Adrenal gland (tissue), 12 donors: ENCODE measurements around the gene LRP1. TPM values are rescaled to one million over a fixed set of nuclear protein-coding genes. Genes with fewer than 3 reads are reported as not detected.

Experiments used
- DNase-seq, 7 donors: peaks; one replicate each; pipeline ENCODE4 v3.0.0-alpha.2; 2019 to 2020
- H3K27ac ChIP-seq, 5 donors: fragments of 200-600 bp; sonication (generic) in 4 of 5; 1 replicate in 3 of 5; 2 replicates in 2 of 5; pipeline versions ENCODE4 v1.5.1 to v1.8.0; 2016 to 2020; ENCODE audit warnings: mild to moderate bottlenecking in 1 of 5
- H3K27me3 ChIP-seq: fragments of 200-600 bp; 2 replicates; pipeline ENCODE4 v1.8.0; 2021
- H3K36me3 ChIP-seq, 2 donors: fragments of 200-600 bp; replicated peaks in 1 of 2; 1 replicate in 1 of 2; 2 replicates in 1 of 2; pipeline versions ENCODE4 v1.5.1 to v1.8.0; 2018 to 2022
- H3K4me1 ChIP-seq, 2 donors: fragments of 200-600 bp; replicated peaks in 1 of 2; 1 replicate in 1 of 2; 2 replicates in 1 of 2; pipeline versions ENCODE4 v1.5.1 to v1.8.0; 2018 to 2021
- H3K4me3 ChIP-seq, 4 donors: fragments of 200-600 bp; sonication (generic) in 3 of 4; one replicate each; pipeline ENCODE4 v1.5.1; 2016 to 2018
- H3K9me3 ChIP-seq, 3 donors: fragments of 200-600 bp; sonication (generic) in 1 of 3; replicated peaks in 1 of 3; 1 replicate in 2 of 3; 2 replicates in 1 of 3; pipeline versions ENCODE4 v1.5.1 to v1.8.0; 2016 to 2021
- POLR2A ChIP-seq, 2 donors: fragments of 450-650 bp; IDR thresholded peaks; one replicate each; pipeline ENCODE4 v1.6.1; 2017; ENCODE audit warnings: antibody characterized with exemption in 2 of 2, mild to moderate bottlenecking in 2 of 2, moderate library complexity in 1 of 2
- WGBS, 4 donors: extraction: QIAGEN DNeasy Blood & Tissue Kit in 2 of 4; methylation state at CpG; one replicate each; pipeline versions ENCODE4 v1.1.5 to v1.1.7; 2013 to 2017; 5-methylcytosine and 5-hydroxymethylcytosine counted together
- intact Hi-C, 2 donors: fragments of 100-400 bp; cut with DNase I; formaldehyde crosslinking; loops; one replicate each; pipeline versions ENCODE4 v1.14.1 to v1.15.0; 2022 to 2023
- polyA plus RNA-seq, 3 donors: library from polyadenylated mRNA; stranded (reverse); fragments of 200-250 nt in 2 of 3; fragments of 350-450 nt in 1 of 3; fragmentation: Illumina TruSeq in 1 of 3; extraction: RNeasy Lipid Tissue Mini Kit (QIAGEN cat#74804) in 1 of 3; gene quantifications; one replicate each; pipeline ENCODE4 v1.2.3, GENCODE V29; 2013 to 2014
- total RNA-seq, 9 donors: library from RNA; depleted of rRNA in 4 of 9; stranded (reverse); fragments of >200 nt in 4 of 9; fragments of 120-200 nt in 1 of 9; fragmentation: NEBNext Ultra II Directional in 1 of 9; extraction: Animal tissue kit (Norgen Biotek cat#: 25700) in 1 of 9; gene quantifications; one replicate each; pipeline versions ENCODE4 v1.1.0 to v1.2.4, GENCODE V29; 2013 to 2023
- TF ChIP-seq, protein P1 (sequence below), 6 experiments: fragments of 450-650 bp in 4 of 6; fragments of 200-600 bp in 2 of 6; sonication (generic) in 1 of 6; IDR thresholded peaks; 1 replicate in 5 of 6; 2 replicates in 1 of 6; pipeline versions ENCODE4 v1.5.1 to v1.8.0; 2016 to 2021; ENCODE audit warnings: antibody characterized with exemption in 6 of 6, mild to moderate bottlenecking in 2 of 6, moderate library complexity in 1 of 6
- donor health status: healthy with polysubstance abuse.
- donor health status: Bipolar disorder and iron deficiency.
- donor health status: DM: yes; HTN: yes; CAD: no.
- donor health status: DM: no; HTN: no; CAD: no.
- donor health status: DM: no; HTN: no; CAD: no.
- donor health status: DM: yes; HTN: yes; CAD: no.

LRP1 gene
- total and polyA plus RNA-seq, 12 donors, result 18.4 to 307 (median 138) TPM

- WGBS, 4 donors, result 88 to 100% (median 93%) methylated on average over 1 to 16 of the region's 16 CpGs
- Histone ChIP-seq H3K36me3 (peaks cover 0 to 99% of the 10 kb centered on the region in 2 donors), H3K27ac (no peak overlapping the region), H3K27me3 (no peaks in the 10 kb centered on the region), H3K9me3 (no peaks in the 10 kb centered on the region), H3K4me1 (no peaks in the 10 kb centered on the region), H3K4me3 (no peak overlapping the region)
- no peak for TF ChIP-seq POLR2A (IDR thresholded peaks at IDR 0.05)
- TF ChIP-seq, protein P1, sequence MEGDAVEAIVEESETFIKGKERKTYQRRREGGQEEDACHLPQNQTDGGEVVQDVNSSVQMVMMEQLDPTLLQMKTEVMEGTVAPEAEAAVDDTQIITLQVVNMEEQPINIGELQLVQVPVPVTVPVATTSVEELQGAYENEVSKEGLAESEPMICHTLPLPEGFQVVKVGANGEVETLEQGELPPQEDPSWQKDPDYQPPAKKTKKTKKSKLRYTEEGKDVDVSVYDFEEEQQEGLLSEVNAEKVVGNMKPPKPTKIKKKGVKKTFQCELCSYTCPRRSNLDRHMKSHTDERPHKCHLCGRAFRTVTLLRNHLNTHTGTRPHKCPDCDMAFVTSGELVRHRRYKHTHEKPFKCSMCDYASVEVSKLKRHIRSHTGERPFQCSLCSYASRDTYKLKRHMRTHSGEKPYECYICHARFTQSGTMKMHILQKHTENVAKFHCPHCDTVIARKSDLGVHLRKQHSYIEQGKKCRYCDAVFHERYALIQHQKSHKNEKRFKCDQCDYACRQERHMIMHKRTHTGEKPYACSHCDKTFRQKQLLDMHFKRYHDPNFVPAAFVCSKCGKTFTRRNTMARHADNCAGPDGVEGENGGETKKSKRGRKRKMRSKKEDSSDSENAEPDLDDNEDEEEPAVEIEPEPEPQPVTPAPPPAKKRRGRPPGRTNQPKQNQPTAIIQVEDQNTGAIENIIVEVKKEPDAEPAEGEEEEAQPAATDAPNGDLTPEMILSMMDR (IDR thresholded peaks at IDR 0.05), result no peak
- intact Hi-C loops, result no loop called here
- DNase-seq, result no peak
Measured at GRCh38 chr12:57201631-57202030, 73.3 kb downstream of the LRP1 start.

DNA sequence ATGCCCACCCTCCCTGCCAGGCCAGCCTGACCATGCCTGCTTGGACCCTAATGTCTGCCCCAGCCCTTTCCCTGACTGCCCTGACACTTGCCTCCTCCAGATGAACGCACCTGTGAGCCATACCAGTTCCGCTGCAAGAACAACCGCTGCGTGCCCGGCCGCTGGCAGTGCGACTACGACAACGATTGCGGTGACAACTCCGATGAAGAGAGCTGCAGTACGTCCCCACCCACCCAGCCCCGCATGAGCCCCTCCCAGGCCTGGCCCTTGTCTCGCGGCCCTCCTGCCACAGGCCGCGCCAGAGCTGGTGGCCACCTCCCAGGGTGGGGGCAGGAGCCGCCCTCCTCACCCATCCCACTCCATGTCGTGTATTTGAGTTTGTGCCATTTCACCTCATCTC lies 74.0 kb downstream of the LRP1 start:
- Histone ChIP-seq H3K4me1 (no peaks in the 10 kb centered on the region), H3K9me3 (no peaks in the 10 kb centered on the region), H3K4me3 (no peak overlapping the region), H3K27ac (no peak overlapping the region), H3K27me3 (no peaks in the 10 kb centered on the region), H3K36me3 (peaks cover 0 to 96% of the 10 kb centered on the region in 2 donors)
- DNase-seq, result no peak
- TF ChIP-seq POLR2A (IDR thresholded peaks at IDR 0.05), result no peak
- TF ChIP-seq, protein P1 (IDR thresholded peaks at IDR 0.05), result no peak
- intact Hi-C loops, result no loop called here
- WGBS, 4 donors, result 92 to 94% (median 94%) methylated on average over 16 to 19 of the region's 19 CpGs

DNA sequence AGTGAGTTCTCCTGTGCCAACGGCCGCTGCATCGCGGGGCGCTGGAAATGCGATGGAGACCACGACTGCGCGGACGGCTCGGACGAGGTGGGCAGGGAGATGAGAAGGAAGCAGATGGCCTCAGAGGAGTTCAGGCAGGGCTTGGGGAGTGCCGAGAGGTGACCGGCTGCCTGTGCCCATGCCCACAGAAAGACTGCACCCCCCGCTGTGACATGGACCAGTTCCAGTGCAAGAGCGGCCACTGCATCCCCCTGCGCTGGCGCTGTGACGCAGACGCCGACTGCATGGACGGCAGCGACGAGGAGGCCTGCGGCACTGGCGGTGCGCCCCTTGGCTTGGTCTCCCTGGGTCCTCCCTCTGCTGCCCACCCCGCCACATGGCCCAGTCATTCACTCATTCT lies 74.9 kb downstream of the LRP1 start:
- TF ChIP-seq POLR2A (IDR thresholded peaks at IDR 0.05), result no peak
- TF ChIP-seq, protein P1 (IDR thresholded peaks at IDR 0.05), result no peak
- Histone ChIP-seq H3K9me3 (no peaks in the 10 kb centered on the region), H3K36me3 (peaks cover 0 to 96% of the 10 kb centered on the region in 2 donors), H3K27me3 (no peaks in the 10 kb centered on the region), H3K27ac (no peak overlapping the region), H3K4me3 (no peak overlapping the region), H3K4me1 (no peaks in the 10 kb centered on the region)
- 94 to 98% (median 95%) methylated on average over 27 to 28 of the region's 28 CpGs for WGBS, 4 donors
- intact Hi-C loops, result no loop called here
- DNase-seq, result no peak

DNA sequence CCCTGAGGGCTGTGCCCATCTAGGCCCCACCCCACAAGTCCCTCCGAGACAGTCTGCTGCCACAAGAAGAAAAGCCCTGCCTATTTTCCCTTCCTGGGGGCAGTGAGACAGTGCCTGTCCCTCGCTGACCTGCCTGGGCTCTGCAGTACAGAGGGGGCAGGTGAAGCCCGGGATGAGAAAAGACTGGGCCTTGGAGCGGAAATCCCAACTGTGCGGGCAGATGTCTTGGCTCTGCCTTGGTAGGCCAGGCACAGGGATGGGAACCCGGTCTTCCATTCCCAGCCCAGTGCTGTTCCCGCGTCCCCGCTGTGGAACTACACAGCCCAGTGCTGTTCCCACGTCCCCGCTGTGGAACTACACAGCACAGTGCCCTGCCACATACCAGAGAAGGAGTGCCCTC lies 75.5 kb downstream of the LRP1 start:
- intact Hi-C loops, result no loop called here
- Histone ChIP-seq H3K36me3 (peaks cover 0 to 96% of the 10 kb centered on the region in 2 donors), H3K4me3 (no peak overlapping the region), H3K27ac (no peak overlapping the region), H3K9me3 (no peaks in the 10 kb centered on the region), H3K27me3 (no peaks in the 10 kb centered on the region), H3K4me1 (no peaks in the 10 kb centered on the region)
- no peak for TF ChIP-seq POLR2A (IDR thresholded peaks at IDR 0.05)
- TF ChIP-seq, protein P1 (IDR thresholded peaks at IDR 0.05), result no peak
- no peak for DNase-seq
- WGBS, 4 donors, result 78 to 88% (median 85%) methylated on average over 4 to 11 of the region's 11 CpGs
